GM23338 (cell line): ENCODE results near the gene SLX9. TPM values are rescaled to one million over a fixed set of nuclear protein-coding genes. Genes with fewer than 3 reads are reported as not detected.

Experiments used
- ATAC-seq: fragments of 200-7000 bp; cut with Tn5 transposase; 3 replicates; pipeline ENCODE4 v1.9.1; 2020
- DNase-seq: peaks from one replicate; pipeline ENCODE4 v3.0.0-alpha.2; 2015; ENCODE audit warnings: low spot score
- H2AFZ ChIP-seq: fragments of 200-600 bp; sonication (generic); 2 replicates; pipeline ENCODE4 v1.8.0; 2016; ENCODE audit warnings: antibody characterized with exemption, mild to moderate bottlenecking, moderate library complexity
- H3F3A ChIP-seq: fragments of 200-600 bp; sonication (generic); replicated peaks from 2 replicates; pipeline ENCODE4 v1.8.0; 2017; ENCODE audit warnings: antibody characterized with exemption, mixed run types, low read depth
- H3K27ac ChIP-seq: fragments of 200-600 bp; sonication (generic); 2 replicates; pipeline ENCODE4 v1.6.1; 2016; ENCODE audit warnings: low read depth
- H3K27me3 ChIP-seq: fragments of 200-600 bp; sonication (generic); 2 replicates; pipeline ENCODE4 v1.8.0; 2016; ENCODE audit warnings: mild to moderate bottlenecking, mixed run types, moderate library complexity; ENCODE audit not compliant: insufficient read depth
- H3K36me3 ChIP-seq: fragments of 200-600 bp; sonication (generic); 2 replicates; pipeline ENCODE4 v1.8.0; 2016; ENCODE audit warnings: mild to moderate bottlenecking; ENCODE audit not compliant: insufficient read depth
- H3K4me1 ChIP-seq: fragments of 200-600 bp; sonication (generic); 2 replicates; pipeline ENCODE4 v1.8.0; 2016; ENCODE audit warnings: mild to moderate bottlenecking, moderate library complexity; ENCODE audit not compliant: insufficient read depth
- H3K4me2 ChIP-seq: fragments of 200-600 bp; sonication (generic); 2 replicates; pipeline ENCODE4 v1.7.1; 2017; ENCODE audit warnings: mixed run types
- H3K4me3 ChIP-seq: fragments of 200-600 bp; sonication (generic); 2 replicates; pipeline ENCODE4 v1.6.1; 2016; ENCODE audit warnings: mixed run types
- H3K79me2 ChIP-seq: fragments of 200-600 bp; sonication (generic); replicated peaks from 2 replicates; pipeline ENCODE4 v1.8.0; 2017; ENCODE audit warnings: mild to moderate bottlenecking; ENCODE audit not compliant: insufficient read depth
- H3K9me2 ChIP-seq: fragments of 200-600 bp; sonication (generic); 2 replicates; pipeline ENCODE4 v1.8.0; 2017; ENCODE audit not compliant: insufficient read depth
- H4K20me1 ChIP-seq: fragments of 200-600 bp; sonication (generic); replicated peaks from 2 replicates; pipeline ENCODE4 v1.8.0; 2017; ENCODE audit warnings: mild to moderate bottlenecking; ENCODE audit not compliant: insufficient read depth
- H3K27ac Mint-ChIP-seq: 2 replicates; pipeline ENCODE4 v1.8.0; 2020; ENCODE audit warnings: inconsistent platforms, mild to moderate bottlenecking, moderate library complexity, mixed read lengths
- H3K27me3 Mint-ChIP-seq: 3 replicates; pipeline ENCODE4 v1.8.0; 2022; ENCODE audit warnings: low read depth, mild to moderate bottlenecking, moderate library complexity, mixed read lengths, inconsistent platforms; ENCODE audit not compliant: insufficient read depth, poor library complexity
- H3K36me3 Mint-ChIP-seq: 3 replicates; pipeline ENCODE4 v1.8.0; 2021; ENCODE audit warnings: low read depth, mild to moderate bottlenecking, inconsistent platforms, moderate library complexity, mixed read lengths
- H3K4me1 Mint-ChIP-seq: 3 replicates; pipeline ENCODE4 v1.8.0; 2020; ENCODE audit warnings: mild to moderate bottlenecking, inconsistent platforms, mixed read lengths
- H3K4me3 Mint-ChIP-seq: 3 replicates; pipeline ENCODE4 v1.8.0; 2021; ENCODE audit warnings: moderate library complexity, mild to moderate bottlenecking, inconsistent platforms, mixed read lengths
- H3K9me3 Mint-ChIP-seq: 3 replicates; pipeline ENCODE4 v1.8.0; 2020; ENCODE audit warnings: moderate library complexity, mild to moderate bottlenecking, inconsistent platforms, mixed read lengths
- CREB1 ChIP-seq: fragments of 250-450 bp; sonication (Bioruptor Pico); IDR thresholded peaks from 2 replicates; pipeline ENCODE4 v1.5.0; 2020; ENCODE audit warnings: low read depth, mild to moderate bottlenecking, moderate library complexity
- CTCF ChIP-seq, 2 experiments: fragments of 200-600 bp in 1 of 2; sonication (generic) in 1 of 2; conservative IDR thresholded peaks; 2 replicates each; pipeline versions ENCODE4 v1.5.1 to v1.6.1; 2016 to 2017; ENCODE audit warnings: antibody characterized with exemption in 2 of 2, low read depth in 2 of 2, mild to moderate bottlenecking in 2 of 2, moderate library complexity in 1 of 2
- ETS1 ChIP-seq: IDR thresholded peaks from 2 replicates; pipeline ENCODE4 v1.6.1; 2016; ENCODE audit warnings: antibody characterized with exemption
- EZH2 ChIP-seq: fragments of 200-600 bp; sonication (generic); IDR thresholded peaks from one replicate; pipeline ENCODE4 v1.8.0; 2017; ENCODE audit warnings: antibody characterized with exemption, mild to moderate bottlenecking, low read depth; ENCODE audit not compliant: unreplicated experiment
- EZH2phosphoT487 ChIP-seq: fragments of 200-600 bp; sonication (generic); IDR thresholded peaks from one replicate; pipeline ENCODE4 v1.8.1; 2018; ENCODE audit warnings: antibody characterized with exemption; ENCODE audit not compliant: unreplicated experiment
- JUNB ChIP-seq: IDR thresholded peaks from one replicate; pipeline ENCODE4 v1.6.1; 2016; ENCODE audit warnings: antibody characterized with exemption; ENCODE audit not compliant: unreplicated experiment
- NANOG ChIP-seq: IDR thresholded peaks from 2 replicates; pipeline ENCODE4 v1.6.1; 2016; ENCODE audit warnings: antibody characterized with exemption, borderline replicate concordance
- POLR2AphosphoS5 ChIP-seq: IDR thresholded peaks from 2 replicates; pipeline ENCODE4 v1.6.1; 2016; ENCODE audit warnings: antibody characterized with exemption, low read depth
- STAT1 ChIP-seq: IDR thresholded peaks from one replicate; pipeline ENCODE4 v1.6.1; 2016; ENCODE audit warnings: antibody characterized with exemption; ENCODE audit not compliant: unreplicated experiment
- ZNF114 ChIP-seq: fragments of 250-450 bp; sonication (Bioruptor Pico); IDR thresholded peaks from 2 replicates; pipeline ENCODE4 v1.5.0; 2020; ENCODE audit warnings: mild to moderate bottlenecking, moderate library complexity
- ZNF331 ChIP-seq: fragments of 250-450 bp; sonication (Bioruptor Pico); IDR thresholded peaks from 2 replicates; pipeline ENCODE4 v1.5.0; 2020; ENCODE audit warnings: low read depth, mild to moderate bottlenecking, moderate library complexity
- polyA plus RNA-seq: library from polyadenylated mRNA; unstranded; fragments of >200 nt; fragmentation: Nextera tagmentation; extraction: Ambion mirVana; gene quantifications from 2 replicates; pipeline ENCODE4 v1.2.1, GENCODE V29; 2016
- total RNA-seq: library from RNA; depleted of rRNA; stranded (reverse); fragments of >200 nt; shearing (Covaris generic); gene quantifications from 2 replicates; pipeline ENCODE4 v1.2.3, GENCODE V29; 2014
- TF ChIP-seq, protein P1 (sequence below): IDR thresholded peaks from one replicate; pipeline ENCODE4 v1.6.1; 2018; ENCODE audit warnings: antibody characterized with exemption; ENCODE audit not compliant: unreplicated experiment
- TF ChIP-seq, protein P2 (sequence below): fragments of 250-450 bp; sonication (Bioruptor Pico); IDR thresholded peaks from 2 replicates; pipeline ENCODE4 v1.5.0; 2020; ENCODE audit warnings: mild to moderate bottlenecking, moderate library complexity

The SLX9 gene
- total and polyA plus RNA-seq, 2 experiments from 2014 or later = 41.5 to 46.9 TPM

DNA sequence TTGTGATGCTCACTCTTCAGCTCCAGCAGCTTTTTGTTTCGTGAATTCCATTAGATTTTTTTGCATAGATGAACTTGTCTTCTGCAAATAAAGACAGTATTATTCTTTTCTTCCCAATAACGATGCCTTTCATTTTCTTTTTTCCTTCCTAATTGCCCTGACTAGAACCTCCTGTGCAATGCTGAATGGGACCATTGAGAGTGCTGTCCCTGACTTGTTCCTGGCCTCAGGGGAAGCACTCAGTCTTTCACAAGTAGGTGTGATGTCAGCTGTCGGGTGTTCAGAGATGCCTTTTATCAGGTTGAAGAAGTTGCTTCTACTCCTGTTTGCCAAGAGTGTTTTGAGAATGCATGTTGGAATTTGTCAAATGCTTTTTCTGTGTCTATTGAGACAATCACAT, 70.3 kb downstream of the SLX9 start:
- no peak for ATAC-seq
- H3K4me3 Mint-ChIP-seq = no peak overlapping the region
- peaks cover 11% of the 10 kb centered on the region for H3K4me1 ChIP-seq
- H3K27me3 Mint-ChIP-seq = peaks cover 12% of the 10 kb centered on the region
- no peaks in the 10 kb centered on the region for H3K36me3 ChIP-seq
- H3K4me2 ChIP-seq = no peak overlapping the region
- DNase-seq = no peak
- H3K27ac ChIP-seq = no peak overlapping the region
- H3K9me2 ChIP-seq = no peaks in the 10 kb centered on the region
- H4K20me1 ChIP-seq = no peaks in the 10 kb centered on the region
- H3K36me3 Mint-ChIP-seq = no peaks in the 10 kb centered on the region
- H3K79me2 ChIP-seq = no peaks in the 10 kb centered on the region
- no peak overlapping the region for H3K4me3 ChIP-seq
- H2AFZ ChIP-seq = no peak overlapping the region
- peaks cover 16% of the 10 kb centered on the region for H3K4me1 Mint-ChIP-seq
- no peak for TF ChIP-seq NANOG
- TF ChIP-seq ZNF114 = no peak
- TF ChIP-seq JUNB = no peak
- no peak for TF ChIP-seq STAT1
- no peak for TF ChIP-seq EZH2
- no peak for TF ChIP-seq CTCF (conservative IDR thresholded peaks at IDR 0.05; ENCODE audit: low read depth in 2 of 2)
- TF ChIP-seq, protein P1, sequence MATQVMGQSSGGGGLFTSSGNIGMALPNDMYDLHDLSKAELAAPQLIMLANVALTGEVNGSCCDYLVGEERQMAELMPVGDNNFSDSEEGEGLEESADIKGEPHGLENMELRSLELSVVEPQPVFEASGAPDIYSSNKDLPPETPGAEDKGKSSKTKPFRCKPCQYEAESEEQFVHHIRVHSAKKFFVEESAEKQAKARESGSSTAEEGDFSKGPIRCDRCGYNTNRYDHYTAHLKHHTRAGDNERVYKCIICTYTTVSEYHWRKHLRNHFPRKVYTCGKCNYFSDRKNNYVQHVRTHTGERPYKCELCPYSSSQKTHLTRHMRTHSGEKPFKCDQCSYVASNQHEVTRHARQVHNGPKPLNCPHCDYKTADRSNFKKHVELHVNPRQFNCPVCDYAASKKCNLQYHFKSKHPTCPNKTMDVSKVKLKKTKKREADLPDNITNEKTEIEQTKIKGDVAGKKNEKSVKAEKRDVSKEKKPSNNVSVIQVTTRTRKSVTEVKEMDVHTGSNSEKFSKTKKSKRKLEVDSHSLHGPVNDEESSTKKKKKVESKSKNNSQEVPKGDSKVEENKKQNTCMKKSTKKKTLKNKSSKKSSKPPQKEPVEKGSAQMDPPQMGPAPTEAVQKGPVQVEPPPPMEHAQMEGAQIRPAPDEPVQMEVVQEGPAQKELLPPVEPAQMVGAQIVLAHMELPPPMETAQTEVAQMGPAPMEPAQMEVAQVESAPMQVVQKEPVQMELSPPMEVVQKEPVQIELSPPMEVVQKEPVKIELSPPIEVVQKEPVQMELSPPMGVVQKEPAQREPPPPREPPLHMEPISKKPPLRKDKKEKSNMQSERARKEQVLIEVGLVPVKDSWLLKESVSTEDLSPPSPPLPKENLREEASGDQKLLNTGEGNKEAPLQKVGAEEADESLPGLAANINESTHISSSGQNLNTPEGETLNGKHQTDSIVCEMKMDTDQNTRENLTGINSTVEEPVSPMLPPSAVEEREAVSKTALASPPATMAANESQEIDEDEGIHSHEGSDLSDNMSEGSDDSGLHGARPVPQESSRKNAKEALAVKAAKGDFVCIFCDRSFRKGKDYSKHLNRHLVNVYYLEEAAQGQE = no peak
- TF ChIP-seq, protein P2, sequence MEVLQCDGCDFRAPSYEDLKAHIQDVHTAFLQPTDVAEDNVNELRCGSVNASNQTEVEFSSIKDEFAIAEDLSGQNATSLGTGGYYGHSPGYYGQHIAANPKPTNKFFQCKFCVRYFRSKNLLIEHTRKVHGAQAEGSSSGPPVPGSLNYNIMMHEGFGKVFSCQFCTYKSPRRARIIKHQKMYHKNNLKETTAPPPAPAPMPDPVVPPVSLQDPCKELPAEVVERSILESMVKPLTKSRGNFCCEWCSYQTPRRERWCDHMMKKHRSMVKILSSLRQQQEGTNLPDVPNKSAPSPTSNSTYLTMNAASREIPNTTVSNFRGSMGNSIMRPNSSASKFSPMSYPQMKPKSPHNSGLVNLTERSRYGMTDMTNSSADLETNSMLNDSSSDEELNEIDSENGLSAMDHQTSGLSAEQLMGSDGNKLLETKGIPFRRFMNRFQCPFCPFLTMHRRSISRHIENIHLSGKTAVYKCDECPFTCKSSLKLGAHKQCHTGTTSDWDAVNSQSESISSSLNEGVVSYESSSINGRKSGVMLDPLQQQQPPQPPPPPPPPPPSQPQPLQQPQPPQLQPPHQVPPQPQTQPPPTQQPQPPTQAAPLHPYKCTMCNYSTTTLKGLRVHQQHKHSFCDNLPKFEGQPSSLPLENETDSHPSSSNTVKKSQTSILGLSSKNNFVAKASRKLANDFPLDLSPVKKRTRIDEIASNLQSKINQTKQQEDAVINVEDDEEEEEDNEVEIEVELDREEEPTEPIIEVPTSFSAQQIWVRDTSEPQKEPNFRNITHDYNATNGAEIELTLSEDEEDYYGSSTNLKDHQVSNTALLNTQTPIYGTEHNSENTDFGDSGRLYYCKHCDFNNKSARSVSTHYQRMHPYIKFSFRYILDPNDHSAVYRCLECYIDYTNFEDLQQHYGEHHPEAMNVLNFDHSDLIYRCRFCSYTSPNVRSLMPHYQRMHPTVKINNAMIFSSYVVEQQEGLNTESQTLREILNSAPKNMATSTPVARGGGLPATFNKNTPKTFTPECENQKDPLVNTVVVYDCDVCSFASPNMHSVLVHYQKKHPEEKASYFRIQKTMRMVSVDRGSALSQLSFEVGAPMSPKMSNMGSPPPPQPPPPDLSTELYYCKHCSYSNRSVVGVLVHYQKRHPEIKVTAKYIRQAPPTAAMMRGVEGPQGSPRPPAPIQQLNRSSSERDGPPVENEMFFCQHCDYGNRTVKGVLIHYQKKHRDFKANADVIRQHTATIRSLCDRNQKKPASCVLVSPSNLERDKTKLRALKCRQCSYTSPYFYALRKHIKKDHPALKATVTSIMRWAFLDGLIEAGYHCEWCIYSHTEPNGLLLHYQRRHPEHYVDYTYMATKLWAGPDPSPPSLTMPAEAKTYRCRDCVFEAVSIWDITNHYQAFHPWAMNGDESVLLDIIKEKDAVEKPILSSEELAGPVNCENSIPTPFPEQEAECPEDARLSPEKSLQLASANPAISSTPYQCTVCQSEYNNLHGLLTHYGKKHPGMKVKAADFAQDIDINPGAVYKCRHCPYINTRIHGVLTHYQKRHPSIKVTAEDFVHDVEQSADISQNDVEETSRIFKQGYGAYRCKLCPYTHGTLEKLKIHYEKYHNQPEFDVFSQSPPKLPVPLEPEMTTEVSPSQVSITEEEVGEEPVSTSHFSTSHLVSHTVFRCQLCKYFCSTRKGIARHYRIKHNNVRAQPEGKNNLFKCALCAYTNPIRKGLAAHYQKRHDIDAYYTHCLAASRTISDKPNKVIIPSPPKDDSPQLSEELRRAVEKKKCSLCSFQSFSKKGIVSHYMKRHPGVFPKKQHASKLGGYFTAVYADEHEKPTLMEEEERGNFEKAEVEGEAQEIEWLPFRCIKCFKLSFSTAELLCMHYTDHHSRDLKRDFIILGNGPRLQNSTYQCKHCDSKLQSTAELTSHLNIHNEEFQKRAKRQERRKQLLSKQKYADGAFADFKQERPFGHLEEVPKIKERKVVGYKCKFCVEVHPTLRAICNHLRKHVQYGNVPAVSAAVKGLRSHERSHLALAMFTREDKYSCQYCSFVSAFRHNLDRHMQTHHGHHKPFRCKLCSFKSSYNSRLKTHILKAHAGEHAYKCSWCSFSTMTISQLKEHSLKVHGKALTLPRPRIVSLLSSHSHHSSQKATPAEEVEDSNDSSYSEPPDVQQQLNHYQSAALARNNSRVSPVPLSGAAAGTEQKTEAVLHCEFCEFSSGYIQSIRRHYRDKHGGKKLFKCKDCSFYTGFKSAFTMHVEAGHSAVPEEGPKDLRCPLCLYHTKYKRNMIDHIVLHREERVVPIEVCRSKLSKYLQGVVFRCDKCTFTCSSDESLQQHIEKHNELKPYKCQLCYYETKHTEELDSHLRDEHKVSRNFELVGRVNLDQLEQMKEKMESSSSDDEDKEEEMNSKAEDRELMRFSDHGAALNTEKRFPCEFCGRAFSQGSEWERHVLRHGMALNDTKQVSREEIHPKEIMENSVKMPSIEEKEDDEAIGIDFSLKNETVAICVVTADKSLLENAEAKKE = no peak
- no peak for TF ChIP-seq CREB1 (CRISPR knock-in tag)
- no peak for TF ChIP-seq POLR2AphosphoS5
- TF ChIP-seq EZH2phosphoT487 = no peak
- TF ChIP-seq ZNF331 (CRISPR knock-in tag) = no peak
- TF ChIP-seq ETS1 = no peak
- H3K9me3 Mint-ChIP-seq = no peaks in the 10 kb centered on the region
- no peaks in the 10 kb centered on the region for H3K27me3 ChIP-seq
- no peak overlapping the region for H3K27ac Mint-ChIP-seq
- H3F3A ChIP-seq = peaks cover 7% of the 10 kb centered on the region; the same call in 1 of the 2 replicates
